Lower leg skin (tissue), 3 donors: Measurements from ENCODE around the gene ATP4A.

Experiments
- CTCF ChIP-seq, 3 donors: fragments of 450-650 bp; IDR thresholded peaks; one replicate each; pipeline ENCODE4 v1.5.1; 2016; ENCODE audit warnings: antibody characterized with exemption in 3 of 3, mild to moderate bottlenecking in 3 of 3, moderate library complexity in 2 of 3
- POLR2A ChIP-seq, 2 donors: fragments of 450-650 bp; IDR thresholded peaks; one replicate each; pipeline ENCODE4 v1.6.1; 2016 to 2017; ENCODE audit warnings: antibody characterized with exemption in 2 of 2, mild to moderate bottlenecking in 1 of 2, moderate library complexity in 1 of 2

GRCh38 chr19:35528218-35529038 is 35.0 kb downstream of the ATP4A start, which contains the start of gene SBSN:
- TF ChIP-seq CTCF (IDR thresholded peaks at IDR 0.05) (no peak), POLR2A (IDR thresholded peaks at IDR 0.05) (no peak)
